C4-2B (cell line): ENCODE results near the gene CPSF4L.

Experiments used
- CTCF ChIP-seq: fragments of 450-650 bp; conservative IDR thresholded peaks from 2 replicates; pipeline ENCODE4 v1.5.1; 2017; ENCODE audit warnings: mild to moderate bottlenecking
- ZFX ChIP-seq: fragments of 450-650 bp; IDR thresholded peaks from 2 replicates; pipeline ENCODE4 v1.6.1; 2017

GRCh38 chr17:73304438-73304837 is 42.8 kb upstream of the CPSF4L start:
- TF ChIP-seq CTCF (no peak), ZFX (no peak)
